GM19328 (cell line): ENCODE data around the gene VMP1.
A peak's percentile ranks its signal among the peaks of the same experiment; 100 is the strongest.
"Not testable (repeated sequence)": the region's sequence is repeated elsewhere in the genome, so short reads cannot be mapped to it uniquely, and the experiment has no call there.

Source experiments
- ATAC-seq: cut with Tn5 transposase; IDR thresholded peaks from one replicate; pipeline ENCODE4 v1.9.1; 2021; ENCODE audit warnings: mild to moderate bottlenecking, moderate library complexity; ENCODE audit not compliant: unreplicated experiment

The VMP1 gene

GRCh38 chr17:59838052-59838916, 130.8 kb downstream of the VMP1 start:
- ATAC-seq, result no peak

DNA sequence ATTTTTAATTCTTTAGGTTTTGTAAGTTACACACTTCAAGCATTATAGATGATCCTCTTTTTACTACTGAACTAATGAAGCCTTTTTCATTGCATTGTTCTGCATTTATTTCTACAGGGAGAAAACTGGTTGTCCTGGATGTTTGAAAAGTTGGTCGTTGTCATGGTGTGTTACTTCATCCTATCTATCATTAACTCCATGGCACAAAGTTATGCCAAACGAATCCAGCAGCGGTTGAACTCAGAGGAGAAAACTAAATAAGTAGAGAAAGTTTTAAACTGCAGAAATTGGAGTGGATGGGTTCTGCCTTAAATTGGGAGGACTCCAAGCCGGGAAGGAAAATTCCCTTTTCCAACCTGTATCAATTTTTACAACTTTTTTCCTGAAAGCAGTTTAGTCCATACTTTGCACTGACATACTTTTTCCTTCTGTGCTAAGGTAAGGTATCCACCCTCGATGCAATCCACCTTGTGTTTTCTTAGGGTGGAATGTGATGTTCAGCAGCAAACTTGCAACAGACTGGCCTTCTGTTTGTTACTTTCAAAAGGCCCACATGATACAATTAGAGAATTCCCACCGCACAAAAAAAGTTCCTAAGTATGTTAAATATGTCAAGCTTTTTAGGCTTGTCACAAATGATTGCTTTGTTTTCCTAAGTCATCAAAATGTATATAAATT, 132.3 kb downstream of the VMP1 start:
- ATAC-seq, result no peak

- ATAC-seq, result no peak
Observed at GRCh38 chr17:59840329-59841090, 133.1 kb downstream of the VMP1 start.

DNA sequence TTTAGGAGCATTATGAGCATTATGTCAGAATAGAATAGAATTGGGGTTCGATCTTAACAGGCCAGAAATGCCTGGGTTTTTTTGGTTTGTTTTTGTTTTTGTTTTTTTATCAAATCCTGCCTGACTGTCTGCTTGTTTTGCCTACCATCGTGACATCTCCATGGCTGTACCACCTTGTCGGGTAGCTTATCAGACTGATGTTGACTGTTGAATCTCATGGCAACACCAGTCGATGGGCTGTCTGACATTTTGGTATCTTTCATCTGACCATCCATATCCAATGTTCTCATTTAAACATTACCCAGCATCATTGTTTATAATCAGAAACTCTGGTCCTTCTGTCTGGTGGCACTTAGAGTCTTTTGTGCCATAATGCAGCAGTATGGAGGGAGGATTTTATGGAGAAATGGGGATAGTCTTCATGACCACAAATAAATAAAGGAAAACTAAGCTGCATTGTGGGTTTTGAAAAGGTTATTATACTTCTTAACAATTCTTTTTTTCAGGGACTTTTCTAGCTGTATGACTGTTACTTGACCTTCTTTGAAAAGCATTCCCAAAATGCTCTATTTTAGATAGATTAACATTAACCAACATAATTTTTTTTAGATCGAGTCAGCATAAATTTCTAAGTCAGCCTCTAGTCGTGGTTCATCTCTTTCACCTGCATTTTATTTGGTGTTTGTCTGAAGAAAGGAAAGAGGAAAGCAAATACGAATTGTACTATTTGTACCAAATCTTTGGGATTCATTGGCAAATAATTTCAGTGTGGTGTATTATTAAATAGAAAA, 133.8 kb downstream of the VMP1 start:
- ATAC-seq, result not testable (repeated sequence)

GRCh38 chr17:59841882-59842263, 134.4 kb downstream of the VMP1 start:
- ATAC-seq, result not testable (repeated sequence)

DNA sequence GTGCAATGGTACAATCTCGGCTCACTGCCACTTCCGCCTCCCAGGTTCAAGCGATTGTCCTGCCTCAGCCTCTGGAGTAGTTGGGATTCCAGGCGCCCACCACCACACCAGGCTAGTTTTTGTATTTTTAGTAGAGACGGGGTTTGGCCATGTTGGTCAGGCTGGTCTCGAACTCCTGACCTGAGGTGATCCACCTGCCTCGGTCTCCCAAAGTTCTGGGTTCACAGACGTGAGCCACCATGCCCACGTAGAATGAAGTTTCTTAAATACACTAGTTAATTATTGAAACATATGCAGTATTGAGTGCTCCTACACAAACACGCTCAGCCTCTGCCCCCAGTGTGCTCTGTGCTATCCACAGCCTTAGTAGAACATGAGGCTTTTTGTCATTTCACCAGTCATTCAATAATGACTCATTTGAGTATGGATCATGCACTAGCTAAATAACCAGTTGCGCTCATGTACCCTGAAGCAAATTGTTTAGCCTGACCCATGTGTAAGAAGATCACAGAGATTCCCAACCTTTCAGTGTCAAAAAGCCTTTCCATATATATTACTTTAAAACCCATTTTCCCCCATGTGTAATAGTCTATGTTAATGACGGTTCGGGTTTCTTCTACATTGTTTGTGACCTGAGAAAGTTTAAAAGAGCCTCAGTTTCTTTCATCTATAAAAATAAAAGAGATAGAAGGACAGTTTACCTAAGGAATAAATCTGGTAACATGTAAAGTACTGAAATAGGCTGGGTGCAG, 135.6 kb downstream of the VMP1 start:
- ATAC-seq, result no peak

GRCh38 chr17:59844884-59845594, 137.6 kb downstream of the VMP1 start:
- no peak for ATAC-seq

DNA sequence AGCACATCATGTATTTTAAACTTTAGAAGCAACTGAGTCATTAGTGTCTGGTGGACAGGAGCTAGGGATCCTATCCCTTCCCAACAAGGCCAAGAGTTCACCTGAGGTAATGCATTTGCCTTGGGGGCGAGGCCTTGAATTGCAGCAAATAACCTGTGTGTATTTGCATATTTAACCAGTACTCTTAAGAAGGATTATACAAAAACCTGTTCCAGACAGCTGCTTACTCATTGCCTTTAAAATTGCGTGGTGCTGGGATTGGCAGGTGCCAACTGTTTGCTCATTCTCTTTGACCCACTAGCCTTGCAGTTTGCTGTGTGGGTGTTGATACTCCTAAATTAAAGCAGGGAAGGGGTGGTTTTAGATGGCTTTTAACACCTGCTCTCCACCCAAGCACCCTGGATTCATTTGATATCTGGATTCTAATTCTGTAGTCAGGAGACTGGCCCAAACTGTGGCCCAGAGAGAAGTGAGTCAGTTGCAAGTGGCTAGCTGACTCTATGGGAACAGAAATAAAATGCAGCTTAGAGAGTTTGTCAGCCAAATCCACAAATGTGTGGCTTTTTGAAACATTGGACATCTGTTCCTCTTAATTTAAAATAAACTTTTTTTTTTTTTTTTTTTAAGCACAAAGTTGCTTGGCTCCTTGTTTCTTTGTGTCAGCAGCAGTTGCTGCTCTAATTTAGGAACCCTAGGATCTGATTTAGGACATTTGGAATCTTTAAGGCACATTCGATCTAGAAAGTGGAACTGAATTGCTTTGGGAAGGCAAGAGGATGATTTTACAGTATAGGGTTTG, 138.3 kb downstream of the VMP1 start:
- ATAC-seq, result no peak

- ATAC-seq, result no peak
Observed at GRCh38 chr17:59846394-59847165, 139.1 kb downstream of the VMP1 start.

GRCh38 chr17:59848385-59848668, 140.9 kb downstream of the VMP1 start:
- ATAC-seq, result no peak

- peak; percentile 42 for ATAC-seq
Observed at GRCh38 chr17:59848778-59849177, 141.3 kb downstream of the VMP1 start.

GRCh38 chr17:59850311-59850710, 142.9 kb downstream of the VMP1 start:
- not testable (repeated sequence) for ATAC-seq

DNA sequence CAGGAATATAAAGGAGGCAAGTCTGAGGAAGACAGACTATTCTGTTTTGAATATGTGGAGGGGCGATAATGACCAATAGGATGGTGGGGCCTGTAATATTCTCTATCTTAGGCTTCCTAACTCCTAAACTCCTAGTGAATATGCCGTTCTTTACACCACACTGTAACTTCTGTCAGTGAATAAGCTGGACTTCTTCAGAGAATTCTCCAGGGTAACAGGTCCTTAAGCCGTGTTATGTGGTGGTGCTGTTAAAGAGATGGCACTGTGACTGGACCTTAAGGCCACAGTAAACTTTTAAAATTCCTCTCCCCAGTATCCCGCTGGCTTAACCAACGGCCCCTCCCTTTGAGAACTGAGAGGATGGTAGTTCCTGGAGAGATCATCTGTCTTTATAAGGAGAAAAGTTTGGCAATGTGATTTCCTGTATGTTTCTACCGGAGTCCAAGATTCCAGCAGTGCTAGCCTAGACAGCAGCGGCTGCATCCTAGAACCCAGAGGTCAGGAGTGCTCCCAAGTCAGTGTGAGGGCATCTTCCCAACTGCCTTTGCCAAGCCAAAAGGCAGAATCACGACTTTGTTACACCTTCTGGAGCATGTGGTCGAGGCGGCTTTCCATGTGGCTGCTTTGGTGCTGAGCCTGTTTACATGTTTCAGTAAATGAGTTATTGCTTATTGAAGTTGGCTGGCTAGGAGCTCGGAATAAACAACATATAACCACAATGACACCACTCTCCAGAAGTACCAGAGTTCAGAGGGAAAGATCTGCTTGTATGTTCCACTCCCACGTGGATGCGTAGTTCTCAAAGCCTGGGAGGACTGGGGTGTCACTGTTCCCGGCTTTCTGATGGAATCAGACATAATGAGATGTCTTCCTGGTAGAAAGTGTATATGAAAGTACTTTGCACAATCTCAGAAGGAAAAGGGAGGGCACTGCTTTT, 144.3 kb downstream of the VMP1 start:
- ATAC-seq, result no peak

- ATAC-seq, result not testable (repeated sequence)
Observed at GRCh38 chr17:59852847-59853167, 145.4 kb downstream of the VMP1 start.

- no peak for ATAC-seq
Observed at GRCh38 chr17:59853168-59853918, 145.9 kb downstream of the VMP1 start.
